OCI-LY7 (cell line): ENCODE results near the gene SLC52A1. TPM values are rescaled to one million over a fixed set of nuclear protein-coding genes. Genes with fewer than 3 reads are reported as not detected.
A peak's percentile ranks its signal among the peaks of the same experiment; 100 is the strongest.
"Not testable (repeated sequence)": the region's sequence is repeated elsewhere in the genome, so short reads cannot be mapped to it uniquely, and the experiment has no call there.

ENCODE experiments used
- BruUV-seq: library from RNA; stranded (reverse); fragments of 400-500 nt; replicated peaks from 2 replicates; lab custom pipeline; 2021; lab: Mats Ljungman, UMichigan
- CTCF ChIA-PET: fragments of 300-600 bp; sonication (Branson Sonifier 250); formaldehyde crosslinking; loops from one replicate; lab custom pipeline; 2022; ENCODE audit warnings: antibody characterized with exemption; ENCODE audit not compliant: unreplicated experiment; lab: Charles Lee
- POLR2A ChIA-PET: fragments of 300-600 bp; sonication (Branson Sonifier 250); formaldehyde crosslinking; loops from one replicate; lab custom pipeline; 2022; ENCODE audit warnings: antibody characterized with exemption; lab: Charles Lee
- DNase-seq: peaks from one replicate; pipeline ENCODE4 v3.0.0-alpha.2; 2015; ENCODE audit warnings: low spot score
- H2AFZ ChIP-seq: fragments of 200-600 bp; sonication (generic), shearing (Covaris generic); 2 replicates; pipeline ENCODE4 v1.6.1; 2014; ENCODE audit warnings: mild to moderate bottlenecking, antibody characterized with exemption, low read length, moderate library complexity
- H3K27ac ChIP-seq: fragments of 200-600 bp; sonication (generic); 2 replicates; pipeline ENCODE4 v1.5.1; 2014; ENCODE audit warnings: mixed run types, low read depth, mild to moderate bottlenecking, moderate library complexity, low read length, inconsistent platforms; ENCODE audit not compliant: poor library complexity, severe bottlenecking
- H3K36me3 ChIP-seq: fragments of 200-600 bp; sonication (generic); 2 replicates; pipeline ENCODE4 v1.6.1; 2014; ENCODE audit warnings: mild to moderate bottlenecking, antibody characterized with exemption, low read length, moderate library complexity, mixed read lengths; ENCODE audit not compliant: insufficient read depth
- H3K4me1 ChIP-seq: fragments of 200-600 bp; sonication (generic); 2 replicates; pipeline ENCODE4 v1.5.1; 2014; ENCODE audit warnings: mild to moderate bottlenecking, low read length; ENCODE audit not compliant: insufficient read depth, poor library complexity, severe bottlenecking
- H3K4me2 ChIP-seq: fragments of 200-600 bp; sonication (generic); 2 replicates; pipeline ENCODE4 v1.6.1; 2014; ENCODE audit warnings: mild to moderate bottlenecking, low read length
- H3K4me3 ChIP-seq: fragments of 200-600 bp; sonication (generic); 2 replicates; pipeline ENCODE4 v1.5.1; 2014; ENCODE audit warnings: mild to moderate bottlenecking, low read depth, low read length; ENCODE audit not compliant: poor library complexity, severe bottlenecking
- H3K79me2 ChIP-seq: fragments of 200-600 bp; sonication (generic); 2 replicates; pipeline ENCODE4 v1.6.1; 2016; ENCODE audit warnings: low read depth, mild to moderate bottlenecking, low read length, moderate library complexity, mixed read lengths; ENCODE audit not compliant: insufficient read depth
- H3K9me2 ChIP-seq: fragments of 200-600 bp; sonication (generic); 2 replicates; pipeline ENCODE4 v1.6.1; 2016; ENCODE audit warnings: mild to moderate bottlenecking, low read length, mixed read lengths; ENCODE audit not compliant: insufficient read depth
- H3K9me3 ChIP-seq: fragments of 200-600 bp; sonication (generic); 2 replicates; pipeline ENCODE4 v1.6.1; 2014; ENCODE audit warnings: mild to moderate bottlenecking, mixed run types, low read length, mixed read lengths
- H4K20me1 ChIP-seq: fragments of 200-600 bp; sonication (generic); 2 replicates; pipeline ENCODE4 v1.6.1; 2014; ENCODE audit warnings: mild to moderate bottlenecking, antibody characterized with exemption, low read length, moderate library complexity, mixed read lengths; ENCODE audit not compliant: insufficient read depth
- EZH2phosphoT487 ChIP-seq: fragments of 200-600 bp; sonication (generic); IDR thresholded peaks from 2 replicates; pipeline ENCODE4 v1.6.1; 2018; ENCODE audit warnings: low read depth, borderline replicate concordance, mild to moderate bottlenecking, mixed run types, antibody characterized with exemption, low read length, moderate library complexity, mixed read lengths
- intact Hi-C: fragments of 100-400 bp; cut with micrococcal nuclease; formaldehyde crosslinking; loops from one replicate; pipeline ENCODE4 v1.10.0; 2022; ENCODE audit not compliant: unreplicated experiment
- total RNA-seq, 2 experiments: library from RNA; depleted of rRNA in 1 of 2; stranded (reverse); fragments of >200 nt in 1 of 2; shearing (Covaris generic) in 1 of 2; gene quantifications; 2 replicates each; pipeline ENCODE4 v1.2.3, GENCODE V29; 2014 to 2022
- TF ChIP-seq, protein P1 (sequence below): fragments of 200-600 bp; sonication (generic); conservative IDR thresholded peaks from 2 replicates; pipeline ENCODE4 v1.5.1; 2014; ENCODE audit warnings: mild to moderate bottlenecking, antibody characterized with exemption, low read length, moderate library complexity, mixed read lengths

Gene SLC52A1
- total RNA-seq, 2 experiments from 2014 or later, result not detected

DNA sequence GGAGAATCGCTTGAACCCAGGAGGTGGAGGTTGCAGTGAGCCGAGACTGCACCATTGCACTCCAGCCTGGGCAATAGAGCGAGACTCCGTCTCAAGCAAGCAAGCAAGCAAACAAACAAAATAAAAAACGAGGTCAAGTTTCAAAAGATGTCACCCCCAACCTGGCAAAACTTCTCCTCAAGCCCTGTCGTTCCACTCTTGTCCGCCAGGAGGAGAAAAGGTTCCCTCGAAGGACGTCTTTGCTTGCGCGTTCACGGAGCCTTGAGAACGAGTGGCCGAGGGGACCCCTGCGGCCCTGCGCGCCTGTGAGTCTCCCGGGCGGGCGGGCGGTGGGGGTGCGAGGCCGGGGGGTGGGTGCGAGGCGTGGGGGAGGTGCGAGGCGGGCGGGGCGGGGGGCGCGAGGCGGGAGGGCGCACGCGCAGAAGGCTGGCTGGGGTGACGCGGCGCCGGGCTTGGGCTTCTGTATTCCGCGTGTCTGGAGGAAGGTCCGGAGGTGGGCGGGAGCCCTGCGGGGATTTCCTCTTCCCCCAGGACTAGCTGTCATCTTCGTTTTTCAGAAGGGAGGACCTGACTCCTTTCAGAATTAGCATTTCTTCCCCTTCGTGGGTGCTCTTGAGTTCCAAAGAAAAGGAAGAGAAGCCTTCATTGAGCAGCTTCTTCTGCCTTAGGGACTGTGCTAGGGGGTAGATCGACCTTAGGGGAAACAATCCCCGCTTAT is 3.7 kb downstream of the SLC52A1 start:
- Histone ChIP-seq H3K4me2 (peak overlapping the region; percentile 98), H3K4me1 (peaks cover 38% of the 10 kb centered on the region), H3K4me3 (peak overlapping the region; percentile 64), H3K9me3 (no peaks in the 10 kb centered on the region), H3K27ac (peak overlapping the region; percentile 43), H3K79me2 (no peaks in the 10 kb centered on the region), H2AFZ (peak overlapping the region; percentile 90; the same call in 1 of the 2 replicates), H3K36me3 (no peaks in the 10 kb centered on the region), H4K20me1 (no peaks in the 10 kb centered on the region), H3K9me2 (no peaks in the 10 kb centered on the region)
- no TSS peak for BruUV-seq
- DNase-seq, result peak; percentile 91
- POLR2A ChIA-PET, result interaction anchor here (0.9 to 1.6 kb wide), 3 partner anchors 14 to 66 kb away, joined by 3 to 6 read pairs (median 4); no protein-coding TSS in a partner anchor
- TF ChIP-seq, protein P1, sequence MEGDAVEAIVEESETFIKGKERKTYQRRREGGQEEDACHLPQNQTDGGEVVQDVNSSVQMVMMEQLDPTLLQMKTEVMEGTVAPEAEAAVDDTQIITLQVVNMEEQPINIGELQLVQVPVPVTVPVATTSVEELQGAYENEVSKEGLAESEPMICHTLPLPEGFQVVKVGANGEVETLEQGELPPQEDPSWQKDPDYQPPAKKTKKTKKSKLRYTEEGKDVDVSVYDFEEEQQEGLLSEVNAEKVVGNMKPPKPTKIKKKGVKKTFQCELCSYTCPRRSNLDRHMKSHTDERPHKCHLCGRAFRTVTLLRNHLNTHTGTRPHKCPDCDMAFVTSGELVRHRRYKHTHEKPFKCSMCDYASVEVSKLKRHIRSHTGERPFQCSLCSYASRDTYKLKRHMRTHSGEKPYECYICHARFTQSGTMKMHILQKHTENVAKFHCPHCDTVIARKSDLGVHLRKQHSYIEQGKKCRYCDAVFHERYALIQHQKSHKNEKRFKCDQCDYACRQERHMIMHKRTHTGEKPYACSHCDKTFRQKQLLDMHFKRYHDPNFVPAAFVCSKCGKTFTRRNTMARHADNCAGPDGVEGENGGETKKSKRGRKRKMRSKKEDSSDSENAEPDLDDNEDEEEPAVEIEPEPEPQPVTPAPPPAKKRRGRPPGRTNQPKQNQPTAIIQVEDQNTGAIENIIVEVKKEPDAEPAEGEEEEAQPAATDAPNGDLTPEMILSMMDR, result peak; percentile 72
- no peak for TF ChIP-seq EZH2phosphoT487
- CTCF ChIA-PET, result interaction anchor here (1.0 to 1.5 kb wide), 3 partner anchors 18 to 79 kb away, joined by 3 to 5 read pairs (median 3); no protein-coding TSS in a partner anchor
- intact Hi-C loops, result loop anchor here (1.0 to 5.0 kb wide), 2 partner anchors 31 to 44 kb away; partner anchors contain the start of gene CAMTA2

DNA sequence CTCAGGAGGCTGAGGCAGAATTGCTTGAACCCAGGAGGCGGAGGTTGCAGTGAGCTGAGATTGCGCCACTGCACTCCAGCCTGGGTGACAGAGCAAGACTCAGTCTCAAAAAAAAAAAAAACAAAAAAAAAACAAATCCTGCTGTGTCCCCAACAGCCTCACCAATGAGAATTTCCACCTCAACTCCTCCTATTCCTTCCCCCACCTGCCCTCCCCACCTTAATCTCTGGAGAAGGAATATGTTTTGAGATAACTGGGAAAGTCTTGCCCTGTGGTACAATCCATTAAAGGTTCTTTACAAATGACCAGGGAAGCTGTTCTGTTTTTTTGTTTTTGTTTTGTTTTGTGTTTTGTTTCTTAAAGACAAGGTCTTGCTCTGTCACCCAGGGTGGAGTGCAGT is 5.1 kb downstream of the SLC52A1 start:
- not testable (repeated sequence) for H3K9me2 ChIP-seq, H3K79me2 ChIP-seq, H4K20me1 ChIP-seq, DNase-seq, H2AFZ ChIP-seq, H3K36me3 ChIP-seq, H3K27ac ChIP-seq, H3K4me3 ChIP-seq, H3K9me3 ChIP-seq, H3K4me2 ChIP-seq, BruUV-seq
- CTCF ChIA-PET, result interaction anchor here (1.2 to 1.5 kb wide), 2 partner anchors 19 to 33 kb away, joined by 3 to 5 read pairs; no protein-coding TSS in a partner anchor
- POLR2A ChIA-PET, result interaction anchor here (0.6 to 0.8 kb wide), 4 partner anchors 31 to 1319 kb away, joined by 3 to 12 read pairs (median 4); no protein-coding TSS in a partner anchor
- intact Hi-C loops, result loop anchor here (5.0 kb wide), 1 partner anchor 43 kb away; the partner anchor contains the start of gene CAMTA2
- H3K4me1 ChIP-seq, result peaks cover 30% of the 10 kb centered on the region

DNA sequence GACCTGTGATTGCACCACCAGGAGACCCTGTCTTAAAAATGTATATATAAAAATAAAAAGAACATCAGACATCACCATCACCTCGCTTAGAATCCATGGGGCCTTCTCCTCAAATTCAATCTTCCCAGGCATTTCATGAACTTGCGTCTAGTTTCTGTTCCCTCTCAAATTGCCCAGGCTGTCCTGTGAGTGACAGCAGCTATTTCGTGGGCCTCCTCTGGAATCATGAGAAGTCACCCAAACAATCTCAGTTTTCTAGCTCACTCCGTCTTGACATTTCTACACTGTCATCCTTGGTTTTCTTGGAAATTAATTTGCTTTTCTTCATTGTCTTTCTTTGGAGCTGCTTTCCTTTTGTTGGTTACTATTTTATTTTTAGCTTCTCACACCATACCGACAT is 7.3 kb downstream of the SLC52A1 start:
- no peak overlapping the region for H3K4me2 ChIP-seq
- no peak for TF ChIP-seq EZH2phosphoT487
- TF ChIP-seq, protein P1, result no peak
- H3K9me3 ChIP-seq, result no peaks in the 10 kb centered on the region
- intact Hi-C loops, result no loop called here
- no peak for DNase-seq
- H2AFZ ChIP-seq, result no peak overlapping the region
- no peak overlapping the region for H3K27ac ChIP-seq
- CTCF ChIA-PET, result no interaction called here
- BruUV-seq, result no TSS peak
- POLR2A ChIA-PET, result interaction anchor here (0.6 to 1.1 kb wide), 3 partner anchors 9 to 36 kb away, joined by 3 to 4 read pairs (median 3); no protein-coding TSS in a partner anchor
- peaks cover 19% of the 10 kb centered on the region for H3K4me1 ChIP-seq
- H3K9me2 ChIP-seq, result no peaks in the 10 kb centered on the region
- peaks cover 4% of the 10 kb centered on the region; the same call in 1 of the 2 replicates for H3K36me3 ChIP-seq
- H3K4me3 ChIP-seq, result no peak overlapping the region
- no peaks in the 10 kb centered on the region for H4K20me1 ChIP-seq
- no peaks in the 10 kb centered on the region for H3K79me2 ChIP-seq
